Keratinocyte (primary cell): Measurements from ENCODE around the gene CUL1. TPM values are rescaled to one million over a fixed set of nuclear protein-coding genes. Genes with fewer than 3 reads are reported as not detected.

Experiments
- DNase-seq: peaks from one replicate; pipeline ENCODE4 v3.0.0-alpha.2; 2011; ENCODE audit warnings: low read depth, missing footprints, low spot score
- FAIRE-seq: peaks from 2 replicates; lab custom pipeline; 2011; peaks lifted over from hg19 to GRCh38; lab: Jason Lieb, UNC
- H2AFZ ChIP-seq: 2 replicates; pipeline ENCODE4 v1.6.0; 2012; ENCODE audit warnings: low read length, control low read depth, inconsistent platforms; ENCODE audit not compliant: control insufficient read depth
- H3K27ac ChIP-seq: 2 replicates; pipeline ENCODE4 v1.5.1; 2011; ENCODE audit warnings: low read length; ENCODE audit not compliant: control insufficient read depth, insufficient read depth
- H3K27me3 ChIP-seq: 3 replicates; pipeline ENCODE4 v1.6.0; 2011; ENCODE audit warnings: low read length; ENCODE audit not compliant: control insufficient read depth, insufficient read depth; ENCODE audit errors: extremely low read depth
- H3K36me3 ChIP-seq, 2 experiments: 2 replicates in 1 of 2; 3 replicates in 1 of 2; pipeline ENCODE4 v1.5.1; 2011; ENCODE audit warnings: low read length in 2 of 2, mild to moderate bottlenecking in 1 of 2; ENCODE audit not compliant: control insufficient read depth in 2 of 2, insufficient read depth in 2 of 2; ENCODE audit errors: extremely low read depth in 1 of 2
- H3K4me1 ChIP-seq: 3 replicates; pipeline ENCODE4 v1.5.1; 2011; ENCODE audit warnings: low read length; ENCODE audit not compliant: control insufficient read depth, insufficient read depth; ENCODE audit errors: extremely low read depth
- H3K4me2 ChIP-seq: 3 replicates; pipeline ENCODE4 v1.6.0; 2011; ENCODE audit warnings: low read depth, low read length; ENCODE audit not compliant: control insufficient read depth, insufficient read depth; ENCODE audit errors: extremely low read depth
- H3K4me3 ChIP-seq, 3 experiments: fragments of 200-600 bp in 1 of 3; sonication (generic) in 1 of 3; 2 replicates in 2 of 3; 3 replicates in 1 of 3; pipeline ENCODE4 v1.5.1; 2011 to 2016; ENCODE audit warnings: low read length in 3 of 3, mild to moderate bottlenecking in 3 of 3, control low read depth in 2 of 3, inconsistent platforms in 1 of 3, low read depth in 1 of 3, mixed read lengths in 1 of 3, mixed run types in 1 of 3, moderate library complexity in 1 of 3; ENCODE audit not compliant: control insufficient read depth in 2 of 3, insufficient read depth in 2 of 3; ENCODE audit errors: extremely low read depth in 1 of 3
- H3K79me2 ChIP-seq: 2 replicates; pipeline ENCODE4 v1.6.0; 2012; ENCODE audit warnings: low read length; ENCODE audit not compliant: control insufficient read depth, insufficient read depth
- H3K9ac ChIP-seq: 3 replicates; pipeline ENCODE4 v1.6.0; 2011; ENCODE audit warnings: low read length; ENCODE audit not compliant: control insufficient read depth, insufficient read depth; ENCODE audit errors: extremely low read depth
- H3K9me1 ChIP-seq: 3 replicates; pipeline ENCODE4 v1.6.0; 2011; ENCODE audit warnings: low read length; ENCODE audit not compliant: control insufficient read depth, insufficient read depth; ENCODE audit errors: extremely low read depth
- H3K9me3 ChIP-seq: 2 replicates; pipeline ENCODE4 v1.5.1; 2012; ENCODE audit warnings: low read depth, low read length; ENCODE audit not compliant: control insufficient read depth
- H4K20me1 ChIP-seq: 3 replicates; pipeline ENCODE4 v1.6.0; 2011; ENCODE audit warnings: low read length; ENCODE audit not compliant: control insufficient read depth, insufficient read depth; ENCODE audit errors: extremely low read depth
- CTCF ChIP-seq, 3 experiments: IDR thresholded peaks in 1 of 3; conservative IDR thresholded peaks in 1 of 3; optimal IDR thresholded peaks in 1 of 3; 2 replicates in 2 of 3; 3 replicates in 1 of 3; pipeline versions ENCODE3 to v1.5.1; 2011; ENCODE audit warnings: low read length in 3 of 3, mild to moderate bottlenecking in 3 of 3, moderate library complexity in 2 of 3, control low read depth in 1 of 3, inconsistent platforms in 1 of 3; ENCODE audit not compliant: insufficient read depth in 2 of 3; ENCODE audit errors: extremely low read depth in 1 of 3
- EZH2 ChIP-seq: IDR thresholded peaks from one replicate; pipeline ENCODE4 v1.6.1; 2012; ENCODE audit warnings: inconsistent platforms, mild to moderate bottlenecking, low read length, moderate library complexity
- dilution Hi-C: fragments of 300-500 bp; cut with MboI; formaldehyde crosslinking; loops from one replicate; pipeline ENCODE4 v1.7.0; 2020; ENCODE audit warnings: low sequenced_read_pairs; ENCODE audit not compliant: extremely low pct_ligation_motif_present
- polyA plus RNA-seq, 5 experiments: library from polyadenylated mRNA; depleted of rRNA in 3 of 5; stranded (reverse) in 3 of 5; stranded (forward) in 1 of 5; unstranded in 1 of 5; fragments of >200 nt; gene quantifications; 1 replicate in 1 of 5; 2 replicates in 3 of 5; 3 replicates in 1 of 5; pipeline versions ENCODE4 v1.2.1 to v1.2.3, GENCODE V29; 2011 to 2012; ENCODE audit warnings: missing spikeins in 2 of 5, low read depth in 1 of 5, low replicate concordance in 1 of 5

CUL1 gene
- polyA plus RNA-seq, 1 donor (not counting 4 experiments of a cell fraction or from before 2014, with no cell fraction given) = 55.4 TPM

GRCh38 chr7:148802101-148802493, 103.4 kb downstream of the CUL1 start:
- TF ChIP-seq EZH2 (no peak), CTCF (optimal IDR thresholded peaks at IDR 0.05 in 1 of 3, IDR thresholded peaks at IDR 0.05 in 1 of 3, conservative IDR thresholded peaks at IDR 0.05 in 1 of 3; ENCODE audit: extremely low read depth in 1 of 3, insufficient read depth in 2 of 3, low read length in 3 of 3) (no peak)
- H4K20me1 ChIP-seq = no peaks in the 10 kb centered on the region
- no peaks in the 10 kb centered on the region for H3K9me3 ChIP-seq
- no peaks in the 10 kb centered on the region for H3K79me2 ChIP-seq
- no peak overlapping the region for H3K4me3 ChIP-seq
- DNase-seq (no peak), FAIRE-seq (no peak)
- no peaks in the 10 kb centered on the region for H3K9me1 ChIP-seq
- no peaks in the 10 kb centered on the region for H3K27me3 ChIP-seq
- no peaks in the 10 kb centered on the region for H3K4me1 ChIP-seq
- H3K27ac ChIP-seq = no peak overlapping the region
- no peak overlapping the region for H2AFZ ChIP-seq
- no peak overlapping the region for H3K9ac ChIP-seq
- no peak overlapping the region for H3K4me2 ChIP-seq
- dilution Hi-C loops = no loop called here
- H3K36me3 ChIP-seq = peaks cover 25 to 30% of the 10 kb centered on the region in 2 experiments

- Histone ChIP-seq H3K79me2 (no peaks in the 10 kb centered on the region), H3K36me3 (peaks cover 23 to 31% of the 10 kb centered on the region in 2 experiments), H4K20me1 (no peaks in the 10 kb centered on the region), H3K27me3 (no peaks in the 10 kb centered on the region), H2AFZ (no peak overlapping the region), H3K4me1 (no peaks in the 10 kb centered on the region), H3K9me1 (no peaks in the 10 kb centered on the region), H3K27ac (no peak overlapping the region), H3K4me2 (no peak overlapping the region), H3K9ac (no peak overlapping the region), H3K4me3 (no peak overlapping the region), H3K9me3 (no peaks in the 10 kb centered on the region)
- dilution Hi-C loops = no loop called here
- FAIRE-seq (no peak), DNase-seq (no peak)
- no peak for TF ChIP-seq EZH2
These were observed 104.4 kb downstream of the CUL1 start for GRCh38 chr7:148803094-148803493.
